HepG2 (cell line): ENCODE data around the gene MESD. TPM values are rescaled to one million over a fixed set of nuclear protein-coding genes. Genes with fewer than 3 reads are reported as not detected.

Source experiments
- ATAC-seq: fragments of 200-7000 bp; cut with Tn5 transposase; 3 replicates; pipeline ENCODE4 v1.9.1; 2020; ENCODE audit warnings: mild to moderate bottlenecking, moderate library complexity
- BruUV-seq: library from RNA; stranded (reverse); fragments of 400-500 nt; replicated peaks from 2 replicates; lab custom pipeline; 2021; lab: Mats Ljungman, UMichigan
- CTCF ChIA-PET: fragments of 300-600 bp; formaldehyde crosslinking; extraction: SDS; loops from one replicate; lab custom pipeline; 2021; ENCODE audit warnings: low total read pairs, inconsistent platforms, low intra/inter-chr PET ratio; lab: Yijun Ruan, JAX
- POLR2A ChIA-PET: fragments of 350-600 bp; sonication (Branson Sonifier 250); formaldehyde crosslinking; loops from one replicate; lab custom pipeline; 2020; ENCODE audit warnings: antibody characterized with exemption, inconsistent platforms; lab: Yijun Ruan, JAX
- DNase-seq: peaks from one replicate; pipeline ENCODE4 v3.0.0-alpha.2; 2015; ENCODE audit warnings: low spot score
- FAIRE-seq: peaks from 3 replicates; lab custom pipeline; 2011; peaks lifted over from hg19 to GRCh38; lab: Jason Lieb, UNC
- H2AFZ ChIP-seq: one replicate; pipeline ENCODE4 v1.6.1; 2011; ENCODE audit warnings: low read length, inconsistent platforms
- H3K27ac ChIP-seq: fragments of 300-600 bp; 3 replicates; pipeline ENCODE4 v1.8.0; 2011; ENCODE audit warnings: mixed run types, mild to moderate bottlenecking, mixed read lengths, low read length, inconsistent platforms; ENCODE audit not compliant: insufficient read depth; ENCODE audit errors: extremely low read length
- H3K27me3 ChIP-seq, 2 experiments: fragments of 200-600 bp in 1 of 2; 2 replicates in 1 of 2; 3 replicates in 1 of 2; pipeline versions ENCODE4 v1.6.0 to v1.8.0; 2011; ENCODE audit warnings: low read length in 2 of 2, mild to moderate bottlenecking in 2 of 2, moderate library complexity in 2 of 2, inconsistent platforms in 1 of 2; ENCODE audit not compliant: insufficient read depth in 2 of 2, control insufficient read depth in 1 of 2
- H3K36me3 ChIP-seq, 2 experiments: fragments of 200-600 bp in 1 of 2; replicated peaks in 1 of 2; 2 replicates in 1 of 2; 3 replicates in 1 of 2; pipeline versions ENCODE4 v1.5.1 to v1.8.0; 2011; ENCODE audit warnings: low read length in 2 of 2, inconsistent platforms in 1 of 2; ENCODE audit not compliant: insufficient read depth in 2 of 2, control insufficient read depth in 1 of 2
- H3K4me1 ChIP-seq: 2 replicates; pipeline ENCODE4 v1.5.1; 2012; ENCODE audit warnings: low read length, inconsistent platforms; ENCODE audit not compliant: insufficient read depth
- H3K4me2 ChIP-seq: 2 replicates; pipeline ENCODE4 v1.6.0; 2011; ENCODE audit warnings: low read depth, low read length, inconsistent platforms
- H3K4me3 ChIP-seq, 3 experiments: fragments of 200-600 bp in 1 of 3; sonication (generic), shearing (Covaris generic) in 1 of 3; replicated peaks in 1 of 3; 2 replicates each; pipeline ENCODE4 v1.5.1; 2011 to 2016; ENCODE audit warnings: low read length in 3 of 3, inconsistent platforms in 2 of 3, low read depth in 2 of 3, mild to moderate bottlenecking in 2 of 3, control low read depth in 1 of 3, mixed read lengths in 1 of 3; ENCODE audit not compliant: insufficient read depth in 1 of 3
- H3K79me2 ChIP-seq: one replicate; pipeline ENCODE4 v1.6.1; 2011; ENCODE audit warnings: low read length, inconsistent platforms; ENCODE audit not compliant: insufficient read depth
- H3K9ac ChIP-seq: 2 replicates; pipeline ENCODE4 v1.6.0; 2011; ENCODE audit warnings: mild to moderate bottlenecking, low read depth, low read length, inconsistent platforms; ENCODE audit not compliant: insufficient read depth
- H3K9me3 ChIP-seq: 2 replicates; pipeline ENCODE4 v1.5.1; 2012; ENCODE audit warnings: mild to moderate bottlenecking, low read length
- H4K20me1 ChIP-seq: 2 replicates; pipeline ENCODE4 v1.6.0; 2011; ENCODE audit warnings: inconsistent platforms, mild to moderate bottlenecking, low read length, moderate library complexity; ENCODE audit not compliant: insufficient read depth
- MTF2 ChIP-seq: sonication (generic); formaldehyde crosslinking; IDR thresholded peaks from 2 replicates; pipeline ENCODE4 v1.5.0; 2020; ENCODE audit warnings: missing genetic modification reagents, borderline replicate concordance
- RELA ChIP-seq: sonication (generic); formaldehyde crosslinking; IDR thresholded peaks from 2 replicates; pipeline ENCODE4 v1.4.0; 2020; ENCODE audit warnings: missing genetic modification reagents
- RFX1 ChIP-seq: fragments of 450-650 bp; IDR thresholded peaks from 2 replicates; pipeline ENCODE4 v1.6.1; 2017
- TAF15 ChIP-seq: fragments of 200-400 bp; formaldehyde crosslinking; IDR thresholded peaks from one replicate; pipeline ENCODE4 v1.6.1; 2018; ENCODE audit warnings: mild to moderate bottlenecking, low read depth, low read length; ENCODE audit not compliant: poor library complexity, severe bottlenecking
- YEATS4 ChIP-seq: sonication (generic); formaldehyde crosslinking; IDR thresholded peaks from 2 replicates; pipeline ENCODE4 v1.4.0; 2020; ENCODE audit warnings: missing genetic modification reagents, borderline replicate concordance
- ZEB1 ChIP-seq: IDR thresholded peaks from 2 replicates; pipeline ENCODE4 v1.6.1; 2012; ENCODE audit warnings: mild to moderate bottlenecking, low read depth, inconsistent platforms; ENCODE audit not compliant: insufficient replicate concordance
- ZNF775 ChIP-seq: sonication (generic); formaldehyde crosslinking; IDR thresholded peaks from 2 replicates; pipeline ENCODE4 v1.4.0; 2020; ENCODE audit warnings: missing genetic modification reagents, mild to moderate bottlenecking, moderate library complexity, borderline replicate concordance
- WGBS: methylation state at CpG from one replicate; pipeline ENCODE4 v1.1.6; 2017; ENCODE audit warnings: low lambda C conversion rate; 5-methylcytosine and 5-hydroxymethylcytosine counted together
- in situ Hi-C: cut with HindIII; loops from 2 replicates; pipeline ENCODE4 v1.10.0; 2017; ENCODE audit warnings: low pct_unique_long_range_greater_than_20kb; ENCODE audit not compliant: extremely low pct_ligation_motif_present
- intact Hi-C: fragments of 100-400 bp; cut with micrococcal nuclease; formaldehyde crosslinking; loops from one replicate; pipeline ENCODE4 v1.10.0; 2022; ENCODE audit not compliant: unreplicated experiment
- polyA plus RNA-seq, 8 experiments: library from polyadenylated mRNA; depleted of rRNA in 3 of 8; stranded (reverse) in 7 of 8; unstranded in 1 of 8; fragments of >200 nt; fragmentation: Illumina TruSeq in 4 of 8; extraction: Trizol in 4 of 8; gene quantifications; 2 replicates each; pipeline versions ENCODE4 v1.2.1 to v1.2.3, GENCODE V29; 2011 to 2016; ENCODE audit warnings: low read depth in 4 of 8, missing spikeins in 1 of 8, mixed read lengths in 1 of 8; ENCODE audit not compliant: insufficient read depth in 1 of 8
- total RNA-seq, 5 experiments: library from RNA; depleted of rRNA; stranded (reverse); fragments of >200 nt; fragmentation: Illumina TruSeq; extraction: Trizol; gene quantifications; 2 replicates each; pipeline ENCODE4 v1.2.3, GENCODE V29; 2016; ENCODE audit warnings: low read depth in 1 of 5
- TF ChIP-seq, protein P1 (sequence below): sonication (generic); formaldehyde crosslinking; IDR thresholded peaks from 2 replicates; pipeline ENCODE4 v1.8.0; 2022; ENCODE audit warnings: mild to moderate bottlenecking, missing genetic modification reagents, borderline replicate concordance
- TF ChIP-seq, protein P2 (sequence below): sonication (generic); formaldehyde crosslinking; IDR thresholded peaks from 2 replicates; pipeline ENCODE4 v1.4.0; 2020; ENCODE audit warnings: missing genetic modification reagents
- TF ChIP-seq, protein P3 (sequence below): sonication (generic); formaldehyde crosslinking; IDR thresholded peaks from 2 replicates; pipeline ENCODE4 v1.8.0; 2022; ENCODE audit warnings: missing genetic modification reagents, mild to moderate bottlenecking, inconsistent platforms, borderline replicate concordance
- TF ChIP-seq, protein P4 (sequence below): sonication (generic); formaldehyde crosslinking; IDR thresholded peaks from 2 replicates; pipeline ENCODE4 v1.4.0; 2020; ENCODE audit warnings: missing genetic modification reagents
- TF ChIP-seq, protein P5 (sequence below): sonication (generic); formaldehyde crosslinking; conservative IDR thresholded peaks from 2 replicates; pipeline ENCODE4 v1.8.1; 2023; ENCODE audit warnings: missing genetic modification reagents

Gene MESD
- total and polyA plus RNA-seq, 2 of the 13 experiments (the other 11 are each of a cell fraction or from before 2014, with no cell fraction given): 18.0 to 46.2 TPM

DNA sequence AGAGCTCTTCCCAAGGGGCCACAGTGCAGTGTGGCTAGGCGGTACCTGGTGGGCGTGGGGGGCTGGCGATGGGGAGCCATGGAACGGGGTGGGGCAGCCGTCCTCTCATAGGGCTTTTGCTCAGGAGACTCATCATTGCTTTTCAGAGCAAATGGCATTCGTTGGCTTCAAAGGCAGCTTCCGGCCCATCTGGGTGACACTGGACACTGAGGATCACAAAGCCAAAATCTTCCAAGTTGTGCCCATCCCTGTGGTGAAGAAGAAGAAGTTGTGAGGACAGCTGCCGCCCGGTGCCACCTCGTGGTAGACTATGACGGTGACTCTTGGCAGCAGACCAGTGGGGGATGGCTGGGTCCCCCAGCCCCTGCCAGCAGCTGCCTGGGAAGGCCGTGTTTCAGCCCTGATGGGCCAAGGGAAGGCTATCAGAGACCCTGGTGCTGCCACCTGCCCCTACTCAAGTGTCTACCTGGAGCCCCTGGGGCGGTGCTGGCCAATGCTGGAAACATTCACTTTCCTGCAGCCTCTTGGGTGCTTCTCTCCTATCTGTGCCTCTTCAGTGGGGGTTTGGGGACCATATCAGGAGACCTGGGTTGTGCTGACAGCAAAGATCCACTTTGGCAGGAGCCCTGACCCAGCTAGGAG is 40.8 kb downstream of the MESD start:
- H2AFZ ChIP-seq: no peak overlapping the region
- intact Hi-C loops: no loop called here
- no peak overlapping the region for H3K4me2 ChIP-seq
- H3K4me3 ChIP-seq: no peak overlapping the region
- TF ChIP-seq, protein P1, sequence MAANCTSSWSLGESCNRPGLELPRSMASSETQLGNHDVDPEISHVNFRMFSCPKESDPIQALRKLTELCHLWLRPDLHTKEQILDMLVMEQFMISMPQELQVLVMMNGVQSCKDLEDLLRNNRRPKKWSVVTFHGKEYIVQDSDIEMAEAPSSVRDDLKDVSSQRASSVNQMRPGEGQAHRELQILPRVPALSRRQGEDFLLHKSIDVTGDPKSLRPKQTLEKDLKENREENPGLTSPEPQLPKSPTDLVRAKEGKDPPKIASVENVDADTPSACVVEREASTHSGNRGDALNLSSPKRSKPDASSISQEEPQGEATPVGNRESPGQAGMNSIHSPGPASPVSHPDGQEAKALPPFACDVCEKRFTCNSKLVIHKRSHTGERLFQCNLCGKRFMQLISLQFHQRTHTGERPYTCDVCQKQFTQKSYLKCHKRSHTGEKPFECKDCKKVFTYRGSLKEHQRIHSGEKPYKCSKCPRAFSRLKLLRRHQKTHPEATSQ (CRISPR knock-in tag): no peak
- TF ChIP-seq YEATS4 (CRISPR knock-in tag) (no peak), ZEB1 (no peak), RFX1 (no peak), ZNF775 (no peak), TAF15 (no peak), RELA (CRISPR knock-in tag) (no peak), MTF2 (CRISPR knock-in tag) (no peak)
- TF ChIP-seq, protein P2, sequence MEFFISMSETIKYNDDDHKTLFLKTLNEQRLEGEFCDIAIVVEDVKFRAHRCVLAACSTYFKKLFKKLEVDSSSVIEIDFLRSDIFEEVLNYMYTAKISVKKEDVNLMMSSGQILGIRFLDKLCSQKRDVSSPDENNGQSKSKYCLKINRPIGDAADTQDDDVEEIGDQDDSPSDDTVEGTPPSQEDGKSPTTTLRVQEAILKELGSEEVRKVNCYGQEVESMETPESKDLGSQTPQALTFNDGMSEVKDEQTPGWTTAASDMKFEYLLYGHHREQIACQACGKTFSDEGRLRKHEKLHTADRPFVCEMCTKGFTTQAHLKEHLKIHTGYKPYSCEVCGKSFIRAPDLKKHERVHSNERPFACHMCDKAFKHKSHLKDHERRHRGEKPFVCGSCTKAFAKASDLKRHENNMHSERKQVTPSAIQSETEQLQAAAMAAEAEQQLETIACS: no peak
- TF ChIP-seq, protein P3, sequence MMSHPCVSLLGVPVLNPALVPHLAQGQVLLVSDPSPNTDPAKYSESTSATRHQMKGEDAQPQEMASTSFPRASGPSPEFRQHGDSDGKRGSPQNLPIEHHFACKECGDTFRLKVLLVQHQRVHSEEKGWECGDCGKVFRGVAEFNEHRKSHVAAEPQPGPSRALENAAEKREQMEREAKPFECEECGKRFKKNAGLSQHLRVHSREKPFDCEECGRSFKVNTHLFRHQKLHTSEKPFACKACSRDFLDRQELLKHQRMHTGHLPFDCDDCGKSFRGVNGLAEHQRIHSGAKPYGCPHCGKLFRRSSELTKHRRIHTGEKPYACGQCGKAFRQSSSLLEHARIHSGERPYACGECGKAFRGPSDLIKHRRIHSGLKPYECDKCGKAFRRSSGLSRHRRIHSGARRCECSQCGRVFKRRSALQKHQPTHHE: no peak
- TF ChIP-seq, protein P4, sequence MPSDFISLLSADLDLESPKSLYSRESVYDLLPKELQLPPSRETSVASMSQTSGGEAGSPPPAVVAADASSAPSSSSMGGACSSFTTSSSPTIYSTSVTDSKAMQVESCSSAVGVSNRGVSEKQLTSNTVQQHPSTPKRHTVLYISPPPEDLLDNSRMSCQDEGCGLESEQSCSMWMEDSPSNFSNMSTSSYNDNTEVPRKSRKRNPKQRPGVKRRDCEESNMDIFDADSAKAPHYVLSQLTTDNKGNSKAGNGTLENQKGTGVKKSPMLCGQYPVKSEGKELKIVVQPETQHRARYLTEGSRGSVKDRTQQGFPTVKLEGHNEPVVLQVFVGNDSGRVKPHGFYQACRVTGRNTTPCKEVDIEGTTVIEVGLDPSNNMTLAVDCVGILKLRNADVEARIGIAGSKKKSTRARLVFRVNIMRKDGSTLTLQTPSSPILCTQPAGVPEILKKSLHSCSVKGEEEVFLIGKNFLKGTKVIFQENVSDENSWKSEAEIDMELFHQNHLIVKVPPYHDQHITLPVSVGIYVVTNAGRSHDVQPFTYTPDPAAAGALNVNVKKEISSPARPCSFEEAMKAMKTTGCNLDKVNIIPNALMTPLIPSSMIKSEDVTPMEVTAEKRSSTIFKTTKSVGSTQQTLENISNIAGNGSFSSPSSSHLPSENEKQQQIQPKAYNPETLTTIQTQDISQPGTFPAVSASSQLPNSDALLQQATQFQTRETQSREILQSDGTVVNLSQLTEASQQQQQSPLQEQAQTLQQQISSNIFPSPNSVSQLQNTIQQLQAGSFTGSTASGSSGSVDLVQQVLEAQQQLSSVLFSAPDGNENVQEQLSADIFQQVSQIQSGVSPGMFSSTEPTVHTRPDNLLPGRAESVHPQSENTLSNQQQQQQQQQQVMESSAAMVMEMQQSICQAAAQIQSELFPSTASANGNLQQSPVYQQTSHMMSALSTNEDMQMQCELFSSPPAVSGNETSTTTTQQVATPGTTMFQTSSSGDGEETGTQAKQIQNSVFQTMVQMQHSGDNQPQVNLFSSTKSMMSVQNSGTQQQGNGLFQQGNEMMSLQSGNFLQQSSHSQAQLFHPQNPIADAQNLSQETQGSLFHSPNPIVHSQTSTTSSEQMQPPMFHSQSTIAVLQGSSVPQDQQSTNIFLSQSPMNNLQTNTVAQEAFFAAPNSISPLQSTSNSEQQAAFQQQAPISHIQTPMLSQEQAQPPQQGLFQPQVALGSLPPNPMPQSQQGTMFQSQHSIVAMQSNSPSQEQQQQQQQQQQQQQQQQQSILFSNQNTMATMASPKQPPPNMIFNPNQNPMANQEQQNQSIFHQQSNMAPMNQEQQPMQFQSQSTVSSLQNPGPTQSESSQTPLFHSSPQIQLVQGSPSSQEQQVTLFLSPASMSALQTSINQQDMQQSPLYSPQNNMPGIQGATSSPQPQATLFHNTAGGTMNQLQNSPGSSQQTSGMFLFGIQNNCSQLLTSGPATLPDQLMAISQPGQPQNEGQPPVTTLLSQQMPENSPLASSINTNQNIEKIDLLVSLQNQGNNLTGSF (CRISPR knock-in tag): no peak
- TF ChIP-seq, protein P5, sequence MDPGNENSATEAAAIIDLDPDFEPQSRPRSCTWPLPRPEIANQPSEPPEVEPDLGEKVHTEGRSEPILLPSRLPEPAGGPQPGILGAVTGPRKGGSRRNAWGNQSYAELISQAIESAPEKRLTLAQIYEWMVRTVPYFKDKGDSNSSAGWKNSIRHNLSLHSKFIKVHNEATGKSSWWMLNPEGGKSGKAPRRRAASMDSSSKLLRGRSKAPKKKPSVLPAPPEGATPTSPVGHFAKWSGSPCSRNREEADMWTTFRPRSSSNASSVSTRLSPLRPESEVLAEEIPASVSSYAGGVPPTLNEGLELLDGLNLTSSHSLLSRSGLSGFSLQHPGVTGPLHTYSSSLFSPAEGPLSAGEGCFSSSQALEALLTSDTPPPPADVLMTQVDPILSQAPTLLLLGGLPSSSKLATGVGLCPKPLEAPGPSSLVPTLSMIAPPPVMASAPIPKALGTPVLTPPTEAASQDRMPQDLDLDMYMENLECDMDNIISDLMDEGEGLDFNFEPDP (CRISPR knock-in tag): no peak
- WGBS: 100% methylated on average over 3 of the region's 13 CpGs
- no peak for FAIRE-seq
- POLR2A ChIA-PET: no interaction called here
- H3K79me2 ChIP-seq: no peaks in the 10 kb centered on the region
- no peak for ATAC-seq
- CTCF ChIA-PET: no interaction called here
- no peaks in the 10 kb centered on the region for H4K20me1 ChIP-seq
- DNase-seq: no peak
- H3K27me3 ChIP-seq: no peaks in the 10 kb centered on the region; a peak in 1 of 5 replicates
- H3K9me3 ChIP-seq: no peaks in the 10 kb centered on the region
- in situ Hi-C loops: no loop called here
- BruUV-seq: no TSS peak
- H3K36me3 ChIP-seq: peaks cover 18 to 50% of the 10 kb centered on the region in 2 experiments
- no peak overlapping the region for H3K9ac ChIP-seq
- H3K4me1 ChIP-seq: peaks cover 7% of the 10 kb centered on the region
- no peak overlapping the region for H3K27ac ChIP-seq
